Measurements from ENCODE around the gene NTM.

NTM gene

GRCh38 chr11:131877246-131877942 lies 507.0 kb downstream of the NTM start:
- Histone ChIP-seq H3K4me3 (ENCODE audit: low read length in 2 of 2) (no peak overlapping the region), H3K27ac (ENCODE audit: low read depth in 2 of 2, low read length in 2 of 2) (no peak overlapping the region)

GRCh38 chr11:131880316-131880715 lies 509.9 kb downstream of the NTM start:
- H3K9me3 ChIP-seq (ENCODE audit: control insufficient read depth in 2 of 2, low read length in 2 of 2): no peaks in the 10 kb centered on the region

More at GRCh38 chr11:131877246-131877942, 507.0 kb downstream of the NTM start:
- no peaks in the 10 kb centered on the region for H3K9me3 ChIP-seq (ENCODE audit: control insufficient read depth in 2 of 2, low read length in 2 of 2)
- H3K4me1 ChIP-seq (ENCODE audit: control insufficient read depth in 2 of 2, insufficient read depth in 2 of 2, low read length in 2 of 2): no peaks in the 10 kb centered on the region
- H3K27me3 ChIP-seq (ENCODE audit: control insufficient read depth in 2 of 2, insufficient read depth in 2 of 2, low read length in 2 of 2): no peaks in the 10 kb centered on the region
- no peak overlapping the region for H3K9ac ChIP-seq (ENCODE audit: low read depth in 1 of 2, low read length in 2 of 2)
- no peaks in the 10 kb centered on the region for H3K36me3 ChIP-seq (ENCODE audit: control insufficient read depth in 2 of 2, insufficient read depth in 2 of 2, low read length in 2 of 2)

GRCh38 chr11:131880976-131881375 lies 510.6 kb downstream of the NTM start:
- H3K4me1 ChIP-seq (ENCODE audit: control insufficient read depth in 2 of 2, insufficient read depth in 2 of 2, low read length in 2 of 2): no peaks in the 10 kb centered on the region
- H3K27me3 ChIP-seq (ENCODE audit: control insufficient read depth in 2 of 2, insufficient read depth in 2 of 2, low read length in 2 of 2): no peaks in the 10 kb centered on the region
- H3K4me3 ChIP-seq (ENCODE audit: low read length in 2 of 2): no peak overlapping the region
- H3K9me3 ChIP-seq (ENCODE audit: control insufficient read depth in 2 of 2, low read length in 2 of 2): no peaks in the 10 kb centered on the region
- H3K9ac ChIP-seq (ENCODE audit: low read depth in 1 of 2, low read length in 2 of 2): no peak overlapping the region
- no peaks in the 10 kb centered on the region for H3K36me3 ChIP-seq (ENCODE audit: control insufficient read depth in 2 of 2, insufficient read depth in 2 of 2, low read length in 2 of 2)
- H3K27ac ChIP-seq (ENCODE audit: low read depth in 2 of 2, low read length in 2 of 2): no peak overlapping the region

More at GRCh38 chr11:131880316-131880715, 509.9 kb downstream of the NTM start:
- Histone ChIP-seq H3K27me3 (ENCODE audit: control insufficient read depth in 2 of 2, insufficient read depth in 2 of 2, low read length in 2 of 2) (no peaks in the 10 kb centered on the region), H3K27ac (ENCODE audit: low read depth in 2 of 2, low read length in 2 of 2) (no peak overlapping the region), H3K36me3 (ENCODE audit: control insufficient read depth in 2 of 2, insufficient read depth in 2 of 2, low read length in 2 of 2) (no peaks in the 10 kb centered on the region), H3K4me1 (ENCODE audit: control insufficient read depth in 2 of 2, insufficient read depth in 2 of 2, low read length in 2 of 2) (no peaks in the 10 kb centered on the region), H3K4me3 (ENCODE audit: low read length in 2 of 2) (no peak overlapping the region), H3K9ac (ENCODE audit: low read depth in 1 of 2, low read length in 2 of 2) (no peak overlapping the region)

- H3K27ac ChIP-seq (ENCODE audit: low read depth in 2 of 2, low read length in 2 of 2): no peak overlapping the region
- H3K36me3 ChIP-seq (ENCODE audit: control insufficient read depth in 2 of 2, insufficient read depth in 2 of 2, low read length in 2 of 2): no peaks in the 10 kb centered on the region
- H3K9me3 ChIP-seq (ENCODE audit: control insufficient read depth in 2 of 2, low read length in 2 of 2): no peaks in the 10 kb centered on the region
- H3K4me3 ChIP-seq (ENCODE audit: low read length in 2 of 2): no peak overlapping the region
- H3K27me3 ChIP-seq (ENCODE audit: control insufficient read depth in 2 of 2, insufficient read depth in 2 of 2, low read length in 2 of 2): no peaks in the 10 kb centered on the region
- no peak overlapping the region for H3K9ac ChIP-seq (ENCODE audit: low read depth in 1 of 2, low read length in 2 of 2)
- H3K4me1 ChIP-seq (ENCODE audit: control insufficient read depth in 2 of 2, insufficient read depth in 2 of 2, low read length in 2 of 2): no peaks in the 10 kb centered on the region
These were observed 512.9 kb downstream of the NTM start for GRCh38 chr11:131883332-131883731.

- Histone ChIP-seq H3K27me3 (ENCODE audit: control insufficient read depth in 2 of 2, insufficient read depth in 2 of 2, low read length in 2 of 2) (no peaks in the 10 kb centered on the region), H3K9me3 (ENCODE audit: control insufficient read depth in 2 of 2, low read length in 2 of 2) (no peaks in the 10 kb centered on the region), H3K36me3 (ENCODE audit: control insufficient read depth in 2 of 2, insufficient read depth in 2 of 2, low read length in 2 of 2) (no peaks in the 10 kb centered on the region), H3K4me3 (ENCODE audit: low read length in 2 of 2) (no peak overlapping the region), H3K9ac (ENCODE audit: low read depth in 1 of 2, low read length in 2 of 2) (no peak overlapping the region), H3K4me1 (ENCODE audit: control insufficient read depth in 2 of 2, insufficient read depth in 2 of 2, low read length in 2 of 2) (no peaks in the 10 kb centered on the region), H3K27ac (ENCODE audit: low read depth in 2 of 2, low read length in 2 of 2) (no peak overlapping the region)
These were observed 514.2 kb downstream of the NTM start for GRCh38 chr11:131884461-131885073.

GRCh38 chr11:131885431-131885830 lies 515.0 kb downstream of the NTM start:
- no peaks in the 10 kb centered on the region for H3K4me1 ChIP-seq (ENCODE audit: control insufficient read depth in 2 of 2, insufficient read depth in 2 of 2, low read length in 2 of 2)
- no peak overlapping the region for H3K27ac ChIP-seq (ENCODE audit: low read depth in 2 of 2, low read length in 2 of 2)
- no peak overlapping the region for H3K4me3 ChIP-seq (ENCODE audit: low read length in 2 of 2)
- no peaks in the 10 kb centered on the region for H3K9me3 ChIP-seq (ENCODE audit: control insufficient read depth in 2 of 2, low read length in 2 of 2)
- no peaks in the 10 kb centered on the region for H3K36me3 ChIP-seq (ENCODE audit: control insufficient read depth in 2 of 2, insufficient read depth in 2 of 2, low read length in 2 of 2)
- no peaks in the 10 kb centered on the region for H3K27me3 ChIP-seq (ENCODE audit: control insufficient read depth in 2 of 2, insufficient read depth in 2 of 2, low read length in 2 of 2)
- no peak overlapping the region for H3K9ac ChIP-seq (ENCODE audit: low read depth in 1 of 2, low read length in 2 of 2)

- Histone ChIP-seq H3K9ac (ENCODE audit: low read depth in 1 of 2, low read length in 2 of 2) (no peak overlapping the region), H3K27ac (ENCODE audit: low read depth in 2 of 2, low read length in 2 of 2) (no peak overlapping the region), H3K9me3 (ENCODE audit: control insufficient read depth in 2 of 2, low read length in 2 of 2) (no peaks in the 10 kb centered on the region), H3K4me1 (ENCODE audit: control insufficient read depth in 2 of 2, insufficient read depth in 2 of 2, low read length in 2 of 2) (no peaks in the 10 kb centered on the region), H3K4me3 (ENCODE audit: low read length in 2 of 2) (no peak overlapping the region), H3K27me3 (ENCODE audit: control insufficient read depth in 2 of 2, insufficient read depth in 2 of 2, low read length in 2 of 2) (no peaks in the 10 kb centered on the region), H3K36me3 (ENCODE audit: control insufficient read depth in 2 of 2, insufficient read depth in 2 of 2, low read length in 2 of 2) (no peaks in the 10 kb centered on the region)
These were observed 515.8 kb downstream of the NTM start for GRCh38 chr11:131886201-131886600.

GRCh38 chr11:131888230-131888855 lies 517.9 kb downstream of the NTM start:
- Histone ChIP-seq H3K9me3 (ENCODE audit: control insufficient read depth in 2 of 2, low read length in 2 of 2) (no peaks in the 10 kb centered on the region), H3K27me3 (ENCODE audit: control insufficient read depth in 2 of 2, insufficient read depth in 2 of 2, low read length in 2 of 2) (no peaks in the 10 kb centered on the region), H3K4me1 (ENCODE audit: control insufficient read depth in 2 of 2, insufficient read depth in 2 of 2, low read length in 2 of 2) (no peaks in the 10 kb centered on the region), H3K36me3 (ENCODE audit: control insufficient read depth in 2 of 2, insufficient read depth in 2 of 2, low read length in 2 of 2) (no peaks in the 10 kb centered on the region), H3K4me3 (ENCODE audit: low read length in 2 of 2) (no peak overlapping the region), H3K9ac (ENCODE audit: low read depth in 1 of 2, low read length in 2 of 2) (no peak overlapping the region), H3K27ac (ENCODE audit: low read depth in 2 of 2, low read length in 2 of 2) (no peak overlapping the region)

- H3K27me3 ChIP-seq (ENCODE audit: control insufficient read depth in 2 of 2, insufficient read depth in 2 of 2, low read length in 2 of 2): no peaks in the 10 kb centered on the region
- no peaks in the 10 kb centered on the region for H3K9me3 ChIP-seq (ENCODE audit: control insufficient read depth in 2 of 2, low read length in 2 of 2)
- H3K9ac ChIP-seq (ENCODE audit: low read depth in 1 of 2, low read length in 2 of 2): no peak overlapping the region
- no peak overlapping the region for H3K4me3 ChIP-seq (ENCODE audit: low read length in 2 of 2)
- H3K36me3 ChIP-seq (ENCODE audit: control insufficient read depth in 2 of 2, insufficient read depth in 2 of 2, low read length in 2 of 2): no peaks in the 10 kb centered on the region
- no peaks in the 10 kb centered on the region for H3K4me1 ChIP-seq (ENCODE audit: control insufficient read depth in 2 of 2, insufficient read depth in 2 of 2, low read length in 2 of 2)
- H3K27ac ChIP-seq (ENCODE audit: low read depth in 2 of 2, low read length in 2 of 2): peak overlapping the region in 1 of 2 donors; percentile 32
These were observed 518.7 kb downstream of the NTM start for GRCh38 chr11:131889146-131889577.

- Histone ChIP-seq H3K9ac (ENCODE audit: low read depth in 1 of 2, low read length in 2 of 2) (no peak overlapping the region), H3K27ac (ENCODE audit: low read depth in 2 of 2, low read length in 2 of 2) (no peak overlapping the region), H3K36me3 (ENCODE audit: control insufficient read depth in 2 of 2, insufficient read depth in 2 of 2, low read length in 2 of 2) (no peaks in the 10 kb centered on the region), H3K4me1 (ENCODE audit: control insufficient read depth in 2 of 2, insufficient read depth in 2 of 2, low read length in 2 of 2) (no peaks in the 10 kb centered on the region), H3K9me3 (ENCODE audit: control insufficient read depth in 2 of 2, low read length in 2 of 2) (no peaks in the 10 kb centered on the region), H3K27me3 (ENCODE audit: control insufficient read depth in 2 of 2, insufficient read depth in 2 of 2, low read length in 2 of 2) (no peaks in the 10 kb centered on the region), H3K4me3 (ENCODE audit: low read length in 2 of 2) (no peak overlapping the region)
These were observed 519.6 kb downstream of the NTM start for GRCh38 chr11:131889760-131890581.

Data from mucosa of rectum (tissue), 2 donors.